ENCODE results near the gene OOEP. TPM values are rescaled to one million over a fixed set of nuclear protein-coding genes. Genes with fewer than 3 reads are reported as not detected.
A peak's percentile ranks its signal among the peaks of the same experiment; 100 is the strongest.
"Not testable (repeated sequence)": the region's sequence is repeated elsewhere in the genome, so short reads cannot be mapped to it uniquely, and the experiment has no call there.

Gene OOEP
- total RNA-seq, 1 experiment from 2014 or later: 10.9 TPM

DNA sequence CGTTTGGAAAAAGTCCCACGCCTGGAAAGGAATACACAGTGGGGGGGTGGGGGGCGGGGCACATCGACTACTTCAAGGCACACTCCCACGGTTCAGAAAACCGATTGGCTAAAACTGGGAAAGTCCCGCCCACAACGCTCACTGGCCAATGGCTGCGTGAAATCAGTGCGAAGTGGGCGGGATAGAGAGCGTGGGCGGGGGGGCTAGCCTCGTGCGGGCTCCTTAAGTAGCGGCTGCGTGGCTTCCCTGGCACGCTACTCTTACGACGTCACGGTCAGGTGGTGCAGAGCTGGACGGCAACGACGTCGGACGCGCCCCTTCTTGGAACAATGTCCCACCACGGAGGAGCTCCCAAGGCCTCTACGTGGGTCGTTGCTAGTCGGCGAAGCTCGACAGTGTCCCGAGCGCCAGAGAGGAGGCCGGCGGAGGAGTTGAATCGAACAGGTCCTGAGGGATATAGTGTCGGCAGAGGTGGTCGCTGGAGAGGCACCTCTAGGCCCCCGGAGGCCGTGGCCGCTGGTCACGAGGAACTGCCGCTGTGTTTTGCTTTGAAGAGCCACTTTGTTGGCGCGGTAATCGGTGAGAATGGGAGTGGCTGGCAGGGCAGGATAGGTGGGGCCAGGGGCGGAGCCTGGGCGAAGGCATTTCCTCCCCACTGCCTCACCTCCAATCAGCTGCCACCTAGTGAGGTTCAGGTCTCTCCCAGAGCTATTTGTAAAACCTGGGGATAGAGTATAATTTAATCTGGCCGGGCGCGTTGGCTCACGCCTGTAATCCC, 25.1 kb upstream of the OOEP start, which contains the start of gene DDX43:
DDX43 (plus strand) TSS at position 252 of the 778 bp plus-strand sequence; CDS start at position 330, 78 bp downstream.
- Histone ChIP-seq H3K27ac (peak within 1 kb of the TSS; percentile 76), H3K4me2 (peak within 1 kb of the TSS; percentile 60), H3K9me3 (ENCODE audit: insufficient read depth, low read depth) (no peaks in the 10 kb centered on the region), H3K79me2 (ENCODE audit: low read depth) (no peaks in the 10 kb centered on the region), H4K20me1 (ENCODE audit: insufficient read depth) (no peaks in the 10 kb centered on the region), H3K36me3 (ENCODE audit: low read depth) (no peaks in the 10 kb centered on the region), H3K27me3 (ENCODE audit: insufficient read depth, low read depth) (no peaks in the 10 kb centered on the region), H3F3A (ENCODE audit: insufficient read depth, low read depth) (peaks cover 20% of the 10 kb centered on the region; the same call in 1 of the 2 replicates), H3K9me2 (ENCODE audit: insufficient read depth) (no peaks in the 10 kb centered on the region), H2AFZ (peak within 1 kb of the TSS; percentile 80), H3K4me3 (peak within 1 kb of the TSS; percentile 58; the same call in 1 of the 2 replicates), H3K4me1 (replicated peaks; ENCODE audit: insufficient read depth) (peaks cover 31% of the 10 kb centered on the region)
- no TSS peak for BruUV-seq (replicated peaks)
- peak; percentile 73 to 83 for DNase-seq
- intact Hi-C loops (cut with micrococcal nuclease; ENCODE audit: unreplicated experiment): no loop called here
- POLR2A ChIA-PET (ENCODE audit: unreplicated experiment): interaction anchor here (0.6 to 0.7 kb wide), 5 partner anchors 88 to 1849 kb away, joined by 3 to 9 read pairs (median 5); no protein-coding TSS in a partner anchor
- CTCF ChIA-PET: interaction anchor here (0.5 kb wide), 1 partner anchor 280 kb away, joined by 7 read pairs; no protein-coding TSS in a partner anchor
- no peak for TF ChIP-seq EZH2 (IDR thresholded peaks at IDR 0.05; ENCODE audit: low read depth)
- TF ChIP-seq CTCF (conservative IDR thresholded peaks at IDR 0.05): no peak

- Histone ChIP-seq H2AFZ (no peak overlapping the region), H3K27me3 (ENCODE audit: insufficient read depth, low read depth) (no peaks in the 10 kb centered on the region), H3K4me1 (replicated peaks; ENCODE audit: insufficient read depth) (peaks cover 28% of the 10 kb centered on the region), H3K9me3 (ENCODE audit: insufficient read depth, low read depth) (no peaks in the 10 kb centered on the region), H3K4me2 (no peak overlapping the region), H3K9me2 (ENCODE audit: insufficient read depth) (no peaks in the 10 kb centered on the region), H4K20me1 (ENCODE audit: insufficient read depth) (no peaks in the 10 kb centered on the region), H3F3A (ENCODE audit: insufficient read depth, low read depth) (peaks cover 34% of the 10 kb centered on the region; the same call in 1 of the 2 replicates), H3K36me3 (ENCODE audit: low read depth) (no peaks in the 10 kb centered on the region), H3K79me2 (ENCODE audit: low read depth) (no peaks in the 10 kb centered on the region), H3K4me3 (no peak overlapping the region), H3K27ac (no peak overlapping the region)
- ChIA-PET POLR2A (ENCODE audit: unreplicated experiment) (interaction anchor here (0.5 kb wide), 1 partner anchor 339 kb away, joined by 3 read pairs; no protein-coding TSS in a partner anchor), CTCF (interaction anchor here (0.6 to 0.7 kb wide), 3 partner anchors 26 to 279 kb away, joined by 3 to 6 read pairs (median 6); no protein-coding TSS in a partner anchor)
- DNase-seq: no peak
- BruUV-seq (replicated peaks): no TSS peak
- TF ChIP-seq EZH2 (IDR thresholded peaks at IDR 0.05; ENCODE audit: low read depth) (no peak), CTCF (conservative IDR thresholded peaks at IDR 0.05) (no peak)
- intact Hi-C loops (cut with micrococcal nuclease; ENCODE audit: unreplicated experiment): no loop called here
Measured at GRCh38 chr6:73393278-73393677, 23.6 kb upstream of the OOEP start.

GRCh38 chr6:73392188-73392587, 22.5 kb upstream of the OOEP start:
- Histone ChIP-seq H3K4me1 (replicated peaks; ENCODE audit: insufficient read depth) (peaks cover 35% of the 10 kb centered on the region), H3F3A (ENCODE audit: insufficient read depth, low read depth) (peaks cover 38% of the 10 kb centered on the region; the same call in 1 of the 2 replicates), H3K4me2 (0 out of 2 replicates have a peak overlapping the region, but pooled peaks have one; percentile 11)
- H3K79me2 ChIP-seq (ENCODE audit: low read depth); H3K4me3 ChIP-seq; CTCF ChIA-PET; POLR2A ChIA-PET (ENCODE audit: unreplicated experiment); H2AFZ ChIP-seq; DNase-seq; H3K9me2 ChIP-seq (ENCODE audit: insufficient read depth); H3K27me3 ChIP-seq (ENCODE audit: insufficient read depth, low read depth); H3K9me3 ChIP-seq (ENCODE audit: insufficient read depth, low read depth); H3K27ac ChIP-seq; H3K36me3 ChIP-seq (ENCODE audit: low read depth); BruUV-seq (replicated peaks); H4K20me1 ChIP-seq (ENCODE audit: insufficient read depth); intact Hi-C loops (cut with micrococcal nuclease; ENCODE audit: unreplicated experiment): not testable (repeated sequence)
